ENCODE results near the gene GLRX. TPM values are rescaled to one million over a fixed set of nuclear protein-coding genes. Genes with fewer than 3 reads are reported as not detected.

The GLRX gene
- total RNA-seq, 4 donors from 2014 or later = 1,042 to 2,721 (median 1,859) TPM

DNA sequence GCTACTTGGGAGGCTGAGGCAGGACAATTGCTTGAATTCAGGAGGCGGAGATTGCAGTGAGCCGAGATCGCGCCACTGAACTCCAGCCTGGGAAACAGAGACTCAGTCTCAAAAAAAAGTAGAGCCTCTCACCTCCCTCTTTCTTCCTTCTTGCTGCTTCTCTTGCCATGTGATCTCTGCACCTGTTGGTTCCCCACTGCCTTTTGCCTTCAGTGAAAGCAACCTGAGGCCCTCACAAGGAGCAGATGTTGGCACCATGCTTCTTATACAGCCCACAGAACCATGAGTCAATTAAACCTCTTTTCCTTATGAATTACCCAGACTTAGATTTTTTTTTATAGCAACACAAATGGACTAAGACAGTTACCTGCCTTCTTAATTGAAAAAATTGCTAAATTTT lies 45.6 kb upstream of the GLRX start:
- TF ChIP-seq, protein P1, sequence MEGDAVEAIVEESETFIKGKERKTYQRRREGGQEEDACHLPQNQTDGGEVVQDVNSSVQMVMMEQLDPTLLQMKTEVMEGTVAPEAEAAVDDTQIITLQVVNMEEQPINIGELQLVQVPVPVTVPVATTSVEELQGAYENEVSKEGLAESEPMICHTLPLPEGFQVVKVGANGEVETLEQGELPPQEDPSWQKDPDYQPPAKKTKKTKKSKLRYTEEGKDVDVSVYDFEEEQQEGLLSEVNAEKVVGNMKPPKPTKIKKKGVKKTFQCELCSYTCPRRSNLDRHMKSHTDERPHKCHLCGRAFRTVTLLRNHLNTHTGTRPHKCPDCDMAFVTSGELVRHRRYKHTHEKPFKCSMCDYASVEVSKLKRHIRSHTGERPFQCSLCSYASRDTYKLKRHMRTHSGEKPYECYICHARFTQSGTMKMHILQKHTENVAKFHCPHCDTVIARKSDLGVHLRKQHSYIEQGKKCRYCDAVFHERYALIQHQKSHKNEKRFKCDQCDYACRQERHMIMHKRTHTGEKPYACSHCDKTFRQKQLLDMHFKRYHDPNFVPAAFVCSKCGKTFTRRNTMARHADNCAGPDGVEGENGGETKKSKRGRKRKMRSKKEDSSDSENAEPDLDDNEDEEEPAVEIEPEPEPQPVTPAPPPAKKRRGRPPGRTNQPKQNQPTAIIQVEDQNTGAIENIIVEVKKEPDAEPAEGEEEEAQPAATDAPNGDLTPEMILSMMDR (IDR thresholded peaks at IDR 0.05 in 4 of 5, conservative IDR thresholded peaks at IDR 0.05 in 1 of 5) = no peak
- no peak for TF ChIP-seq POLR2A (IDR thresholded peaks at IDR 0.05)
- Histone ChIP-seq H3K4me3 (no peak overlapping the region), H3K9me3 (no peaks in the 10 kb centered on the region), H3K4me1 (peaks cover 19 to 22% of the 10 kb centered on the region in 2 donors), H3K36me3 (no peaks in the 10 kb centered on the region), H3K27me3 (no peaks in the 10 kb centered on the region), H3K27ac (no peak overlapping the region)
- intact Hi-C loops (cut with DNase I; ENCODE audit: low total_unique reads) = no loop called here
- DNase-seq = no peak
- ATAC-seq = no peak
- in situ Hi-C loops (cut with MboI; ENCODE audit: low sequenced_read_pairs in 4 of 4) = loop anchor here in 2 of 4 donors (10.0 to 25.0 kb wide), 3 partner anchors 467 to 844 kb away; no protein-coding TSS in a partner anchor

DNA sequence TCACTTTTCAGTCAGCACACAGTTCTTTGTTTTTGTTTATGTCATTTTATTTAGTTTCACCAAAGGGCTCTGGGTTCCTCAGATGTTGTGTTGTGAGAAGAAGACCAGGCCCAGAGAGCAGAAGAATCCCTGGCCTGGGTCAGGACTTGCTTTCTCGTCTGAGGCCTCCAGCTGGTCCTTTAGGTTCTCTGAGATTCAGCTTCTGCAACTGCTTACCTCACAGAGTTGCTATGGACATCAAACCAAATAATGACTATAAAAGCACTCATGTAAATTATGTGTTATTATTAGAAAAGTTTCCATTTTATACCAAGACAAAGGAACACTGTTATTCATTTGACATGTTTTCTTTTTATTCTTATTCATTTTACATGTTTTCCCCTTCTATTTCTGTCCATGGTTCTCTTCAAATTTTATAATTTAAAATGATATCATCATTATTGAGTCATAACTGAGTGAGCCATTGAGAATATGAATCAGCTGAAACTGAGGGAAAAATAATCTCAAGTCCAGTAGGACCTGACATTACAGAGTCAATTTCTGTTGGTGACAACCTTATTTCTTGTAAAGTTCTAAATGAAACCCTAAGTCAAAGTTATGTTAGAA lies 44.0 kb upstream of the GLRX start:
- in situ Hi-C loops (cut with MboI; ENCODE audit: low sequenced_read_pairs in 4 of 4) (loop anchor here in 2 of 4 donors (10.0 to 25.0 kb wide), 3 partner anchors 468 to 846 kb away; no protein-coding TSS in a partner anchor), intact Hi-C loops (cut with DNase I; ENCODE audit: low total_unique reads) (no loop called here)
- ATAC-seq = no peak
- peak overlapping the region in 2 of 4 donors; percentile 22 to 31 for H3K27ac ChIP-seq
- H3K36me3 ChIP-seq = no peaks in the 10 kb centered on the region
- no peak overlapping the region for H3K4me3 ChIP-seq
- TF ChIP-seq, protein P1 (IDR thresholded peaks at IDR 0.05 in 4 of 5, conservative IDR thresholded peaks at IDR 0.05 in 1 of 5) = no peak
- TF ChIP-seq POLR2A (IDR thresholded peaks at IDR 0.05) = no peak
- no peaks in the 10 kb centered on the region for H3K27me3 ChIP-seq
- peaks cover 29 to 32% of the 10 kb centered on the region in 2 donors for H3K4me1 ChIP-seq
- no peak for DNase-seq
- H3K9me3 ChIP-seq = no peaks in the 10 kb centered on the region

- TF ChIP-seq POLR2A (IDR thresholded peaks at IDR 0.05) = no peak
- TF ChIP-seq, protein P1 (IDR thresholded peaks at IDR 0.05 in 4 of 5, conservative IDR thresholded peaks at IDR 0.05 in 1 of 5) = no peak
- DNase-seq (peak in 1 of 2 donors; percentile 13), ATAC-seq (no peak)
- H3K4me3 ChIP-seq = no peak overlapping the region
- H3K27me3 ChIP-seq = no peaks in the 10 kb centered on the region
- no peaks in the 10 kb centered on the region for H3K9me3 ChIP-seq
- no peaks in the 10 kb centered on the region for H3K36me3 ChIP-seq
- in situ Hi-C loops (cut with MboI; ENCODE audit: low sequenced_read_pairs in 4 of 4) = loop anchor here in 2 of 4 donors (10.0 to 25.0 kb wide), 3 partner anchors 470 to 847 kb away; no protein-coding TSS in a partner anchor
- H3K27ac ChIP-seq = peak overlapping the region in 1 of 4 donors; percentile 86
- H3K4me1 ChIP-seq = peaks cover 36 to 38% of the 10 kb centered on the region in 2 donors
- intact Hi-C loops (cut with DNase I; ENCODE audit: low total_unique reads) = no loop called here
These were observed 42.5 kb upstream of the GLRX start for GRCh38 chr5:95864944-95865504.

DNA sequence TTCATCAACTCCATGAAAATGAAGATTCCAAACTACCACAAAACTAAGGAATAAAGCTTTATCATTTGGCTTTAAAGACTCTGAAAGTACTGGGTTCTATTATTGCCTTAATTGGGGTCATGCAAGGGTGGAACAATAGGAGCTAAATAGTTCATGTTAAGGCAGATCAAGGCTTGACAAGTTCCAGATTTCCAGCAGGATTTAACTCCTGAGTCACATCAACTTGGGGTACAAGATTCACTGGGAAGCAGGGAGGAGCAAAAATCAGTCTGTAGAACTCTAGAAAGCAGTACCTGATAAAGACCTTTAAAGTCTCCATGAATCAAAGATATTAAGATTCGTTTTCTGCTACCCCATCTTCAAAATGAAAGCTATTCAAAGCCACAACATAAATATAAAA lies 41.9 kb upstream of the GLRX start:
- H3K4me3 ChIP-seq = no peak overlapping the region
- H3K36me3 ChIP-seq = no peaks in the 10 kb centered on the region
- peak overlapping the region in 2 of 4 donors; percentile 86 to 94 for H3K27ac ChIP-seq
- no peaks in the 10 kb centered on the region for H3K9me3 ChIP-seq
- TF ChIP-seq POLR2A (IDR thresholded peaks at IDR 0.05) = no peak
- TF ChIP-seq, protein P1 (IDR thresholded peaks at IDR 0.05 in 4 of 5, conservative IDR thresholded peaks at IDR 0.05 in 1 of 5) = no peak
- intact Hi-C loops (cut with DNase I; ENCODE audit: low total_unique reads) (no loop called here), in situ Hi-C loops (cut with MboI; ENCODE audit: low sequenced_read_pairs in 4 of 4) (loop anchor here in 2 of 4 donors (10.0 to 25.0 kb wide), 3 partner anchors 470 to 848 kb away; no protein-coding TSS in a partner anchor)
- DNase-seq (no peak), ATAC-seq (no peak)
- H3K27me3 ChIP-seq = no peaks in the 10 kb centered on the region
- peaks cover 38 to 41% of the 10 kb centered on the region in 2 donors for H3K4me1 ChIP-seq
